Left ventricle myocardium inferior (tissue), 1 donor: ENCODE measurements around the gene ING1. TPM values are rescaled to one million over a fixed set of nuclear protein-coding genes. Genes with fewer than 3 reads are reported as not detected.

ENCODE experiments used
- DNase-seq: peaks from one replicate; pipeline ENCODE4 v3.0.0-alpha.2; 2020
- H3K27ac ChIP-seq: fragments of 200-600 bp; replicated peaks from 2 replicates; pipeline ENCODE4 v1.8.0; 2021
- H3K27me3 ChIP-seq: fragments of 200-600 bp; 2 replicates; pipeline ENCODE4 v1.8.0; 2021; ENCODE audit warnings: low read depth
- H3K36me3 ChIP-seq: fragments of 200-600 bp; 2 replicates; pipeline ENCODE4 v1.8.0; 2021
- H3K4me1 ChIP-seq: fragments of 200-600 bp; 2 replicates; pipeline ENCODE4 v1.8.0; 2021
- H3K4me3 ChIP-seq: fragments of 200-600 bp; 2 replicates; pipeline ENCODE4 v1.8.0; 2021; ENCODE audit warnings: mild to moderate bottlenecking, moderate library complexity
- H3K9me3 ChIP-seq: fragments of 200-600 bp; replicated peaks from 2 replicates; pipeline ENCODE4 v1.8.0; 2021
- CTCF ChIP-seq: fragments of 200-600 bp; IDR thresholded peaks from 2 replicates; pipeline ENCODE4 v1.8.0; 2021; ENCODE audit warnings: antibody characterized with exemption, mild to moderate bottlenecking, borderline replicate concordance
- intact Hi-C: fragments of 100-400 bp; cut with micrococcal nuclease; formaldehyde crosslinking; loops from one replicate; pipeline ENCODE4 v1.11.0; 2022
- total RNA-seq: library from RNA; stranded (reverse); fragmentation: NEBNext Ultra II Directional; extraction: Animal tissue kit (Norgen Biotek cat#: 25700); gene quantifications from one replicate; pipeline ENCODE4 v1.2.1, GENCODE V29; 2021
- donor health status: DM: no; HTN: yes; CAD: no; lungs with severe emphysema.

ING1 gene
- total RNA-seq, 1 donor from 2014 or later = 6.9 TPM

GRCh38 chr13:110769097-110769496 is 55.6 kb downstream of the ING1 start:
- intact Hi-C loops = no loop called here
- Histone ChIP-seq H3K4me1 (no peaks in the 10 kb centered on the region), H3K4me3 (no peak overlapping the region), H3K36me3 (no peaks in the 10 kb centered on the region), H3K27ac (no peak overlapping the region), H3K27me3 (peaks cover 13% of the 10 kb centered on the region), H3K9me3 (no peaks in the 10 kb centered on the region)
- no peak for TF ChIP-seq CTCF
- DNase-seq = no peak

- H3K27ac ChIP-seq = peak overlapping the region; percentile 38
- intact Hi-C loops = no loop called here
- DNase-seq = no peak
Measured at GRCh38 chr13:110770678-110771077, 57.2 kb downstream of the ING1 start.

DNA sequence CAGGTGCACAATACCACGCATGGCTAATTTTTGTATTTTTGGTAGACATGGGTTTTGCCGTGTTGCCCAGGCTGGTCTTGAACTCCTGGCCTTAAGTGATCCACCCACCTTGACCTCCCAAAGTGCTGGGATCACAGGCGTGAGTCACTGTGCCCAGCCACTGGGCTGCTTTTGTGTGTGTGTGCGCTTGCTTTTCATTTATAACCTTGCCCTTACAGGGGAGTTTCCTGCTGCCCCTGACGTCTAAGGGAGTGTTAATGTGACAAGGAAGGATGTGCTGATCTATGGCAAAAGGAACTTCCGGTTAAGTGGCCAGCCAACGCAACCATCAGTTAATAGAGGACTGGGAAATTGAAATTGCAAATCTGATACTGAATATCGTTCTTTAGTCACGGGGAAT is 57.7 kb downstream of the ING1 start:
- Histone ChIP-seq H3K27ac (peak overlapping the region; percentile 38), H3K36me3 (no peaks in the 10 kb centered on the region), H3K4me3 (no peak overlapping the region), H3K27me3 (peaks cover 13% of the 10 kb centered on the region), H3K4me1 (no peaks in the 10 kb centered on the region), H3K9me3 (no peaks in the 10 kb centered on the region)
- intact Hi-C loops = no loop called here
- no peak for TF ChIP-seq CTCF
- no peak for DNase-seq

More at GRCh38 chr13:110770678-110771077, 57.2 kb downstream of the ING1 start:
- Histone ChIP-seq H3K27me3 (peaks cover 13% of the 10 kb centered on the region), H3K9me3 (no peaks in the 10 kb centered on the region), H3K36me3 (no peaks in the 10 kb centered on the region), H3K4me3 (no peak overlapping the region), H3K4me1 (no peaks in the 10 kb centered on the region)
- no peak for TF ChIP-seq CTCF

GRCh38 chr13:110772091-110772984 is 58.8 kb downstream of the ING1 start:
- DNase-seq = no peak
- H3K9me3 ChIP-seq = no peaks in the 10 kb centered on the region
- no peak for TF ChIP-seq CTCF
- no peaks in the 10 kb centered on the region for H3K4me1 ChIP-seq
- H3K4me3 ChIP-seq = no peak overlapping the region
- intact Hi-C loops = no loop called here
- H3K36me3 ChIP-seq = no peaks in the 10 kb centered on the region
- peaks cover 10% of the 10 kb centered on the region for H3K27me3 ChIP-seq
- no peak overlapping the region for H3K27ac ChIP-seq

Other genes with a start within 250 kb of the ING1 start
- 13.8 TPM for gene RAB20, start 152.0 kb upstream of the ING1 start, total RNA-seq
- gene NAXD, start 98.2 kb upstream of the ING1 start, total RNA-seq = 28.0 TPM
- gene CARS2, start 7.6 kb upstream of the ING1 start, total RNA-seq = 52.8 TPM
- gene ANKRD10, start 201.4 kb downstream of the ING1 start, total RNA-seq = 45.9 TPM